Gastrocnemius medialis (tissue), 4 donors: ENCODE measurements around the gene CCNI2.

Experiments used
- CTCF ChIP-seq, 5 experiments: fragments of 450-650 bp in 3 of 5; fragments of 200-600 bp in 2 of 5; sonication (generic) in 2 of 5; IDR thresholded peaks in 4 of 5; conservative IDR thresholded peaks in 1 of 5; 1 replicate in 4 of 5; 2 replicates in 1 of 5; pipeline ENCODE4 v1.5.1; 2016 to 2019; ENCODE audit warnings: antibody characterized with exemption in 5 of 5, mild to moderate bottlenecking in 3 of 5, moderate library complexity in 3 of 5
- POLR2A ChIP-seq, 2 donors: fragments of 450-650 bp; IDR thresholded peaks; one replicate each; pipeline ENCODE4 v1.6.1; 2017; ENCODE audit warnings: antibody characterized with exemption in 2 of 2, mild to moderate bottlenecking in 2 of 2, moderate library complexity in 2 of 2

DNA sequence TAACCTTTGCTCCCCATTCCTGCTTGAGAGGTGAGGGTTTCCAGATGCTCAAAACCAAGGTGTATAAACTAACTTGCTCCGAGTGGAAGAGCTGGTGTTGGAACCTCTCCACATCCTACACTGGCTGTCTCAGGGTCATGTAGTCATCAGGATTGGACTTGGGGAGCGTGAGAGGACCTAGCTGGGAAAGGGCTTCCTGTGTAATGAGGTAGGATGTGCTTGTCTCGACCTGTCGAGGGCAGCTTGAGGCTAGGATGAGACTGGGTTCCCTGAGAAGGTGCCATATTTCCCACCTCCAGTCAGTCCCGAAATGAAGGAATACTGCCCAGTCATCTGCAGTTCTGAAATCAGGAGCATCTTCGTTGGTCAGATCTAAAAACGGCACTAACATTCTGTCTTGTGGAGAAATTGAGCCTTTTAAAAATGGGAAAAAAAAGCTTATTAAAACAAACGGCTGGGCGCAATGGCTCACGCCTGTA is 1.3 kb downstream of the CCNI2 start:
- no peak for TF ChIP-seq POLR2A (IDR thresholded peaks at IDR 0.05)
- TF ChIP-seq CTCF (IDR thresholded peaks at IDR 0.05 in 4 of 5, conservative IDR thresholded peaks at IDR 0.05 in 1 of 5) = no peak
